GM19035 (cell line): ENCODE measurements around the gene ARG2.
"Not testable (repeated sequence)": the region's sequence is repeated elsewhere in the genome, so short reads cannot be mapped to it uniquely, and the experiment has no call there.

Experiments
- ATAC-seq: cut with Tn5 transposase; IDR thresholded peaks from one replicate; pipeline ENCODE4 v1.9.1; 2021; ENCODE audit not compliant: unreplicated experiment

ARG2 gene

GRCh38 chr14:67584978-67585377 lies 34.7 kb upstream of the ARG2 start:
- no peak for ATAC-seq

- ATAC-seq = no peak
Observed at GRCh38 chr14:67586369-67586768, 33.4 kb upstream of the ARG2 start.

GRCh38 chr14:67589204-67589770 lies 30.4 kb upstream of the ARG2 start:
- no peak for ATAC-seq

- ATAC-seq = not testable (repeated sequence)
Observed at GRCh38 chr14:67593650-67594049, 26.1 kb upstream of the ARG2 start.

GRCh38 chr14:67595392-67595791 lies 24.3 kb upstream of the ARG2 start:
- ATAC-seq = no peak

GRCh38 chr14:67599698-67600561 lies 19.8 kb upstream of the ARG2 start, which contains the start of gene PIGH:
Gene PIGH, minus strand, starts transcription at chr14:67600268. Its CDS starts 65 bp downstream, at chr14:67600203.
- peak; percentile 81 for ATAC-seq

DNA sequence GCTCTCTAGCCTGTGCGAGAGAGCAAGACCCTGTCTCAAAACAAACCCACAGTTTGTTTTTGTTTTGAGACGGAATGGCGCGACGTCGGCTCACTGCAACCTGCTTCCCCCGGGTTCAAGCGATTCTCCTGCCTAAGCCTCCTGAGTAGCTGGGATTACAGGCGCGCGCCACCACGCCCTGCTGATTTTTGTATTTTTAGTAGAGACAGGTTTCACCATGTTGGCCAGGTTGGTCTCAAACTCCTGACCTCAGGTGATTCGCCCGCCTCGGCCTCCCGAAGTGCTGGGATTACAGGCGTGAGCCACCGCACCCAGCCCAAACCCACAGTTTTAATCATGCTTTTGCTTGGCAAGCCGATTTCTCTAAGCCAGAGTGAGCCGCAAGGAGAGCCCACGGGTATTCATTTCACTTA lies 19.2 kb upstream of the ARG2 start:
- not testable (repeated sequence) for ATAC-seq

- no peak for ATAC-seq
Observed at GRCh38 chr14:67602076-67602475, 17.6 kb upstream of the ARG2 start.

DNA sequence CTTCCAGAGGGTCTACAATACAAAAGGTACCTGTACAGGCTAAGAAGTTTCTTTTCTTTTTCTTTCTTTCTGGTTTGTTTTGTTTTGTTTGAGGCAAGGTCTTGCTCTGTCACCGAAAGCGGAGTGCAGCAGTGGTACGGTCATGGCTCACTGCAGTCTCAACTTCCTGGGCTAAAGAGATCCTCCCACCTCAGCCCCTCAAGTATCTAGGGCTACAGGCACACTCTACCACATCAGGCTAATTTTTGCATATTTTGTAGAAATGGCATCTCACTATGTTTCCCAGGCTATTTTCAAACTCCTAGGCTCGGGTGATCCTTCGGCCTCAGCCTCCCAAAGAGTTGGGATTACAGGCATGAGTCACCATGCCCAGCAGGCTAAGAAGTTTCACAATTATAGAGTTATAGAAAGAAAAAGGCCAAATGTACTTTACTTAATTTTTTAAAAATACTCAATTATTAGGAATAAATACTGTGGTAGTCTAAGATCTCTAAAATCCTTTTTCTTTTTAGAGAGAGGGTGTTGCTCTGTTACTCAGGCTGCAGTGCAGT lies 16.6 kb upstream of the ARG2 start:
- peak; percentile 61 for ATAC-seq

DNA sequence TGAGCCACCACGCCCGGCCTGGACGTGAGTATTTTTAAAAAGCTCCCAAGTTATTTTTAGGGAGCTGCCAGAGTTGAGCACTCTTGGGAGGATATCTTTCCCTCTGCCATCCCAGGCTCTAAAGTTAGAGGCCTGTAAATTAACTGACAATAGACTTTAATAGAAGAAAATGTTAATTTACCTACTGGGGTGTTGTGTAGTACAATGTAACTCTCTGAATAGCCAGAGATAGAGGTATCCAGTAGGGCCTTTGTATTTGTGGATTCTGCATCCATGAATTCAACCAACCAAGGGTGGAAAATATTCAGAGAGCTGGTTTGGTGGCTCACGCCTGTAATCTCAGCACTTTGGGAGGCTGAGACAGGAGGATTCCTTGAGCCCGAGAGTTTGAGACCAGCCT lies 12.1 kb upstream of the ARG2 start:
- ATAC-seq = no peak

GRCh38 chr14:67609642-67610310 lies 9.9 kb upstream of the ARG2 start:
- ATAC-seq = no peak

- no peak for ATAC-seq
Observed at GRCh38 chr14:67610491-67610890, 9.2 kb upstream of the ARG2 start.

GRCh38 chr14:67618617-67619063 lies 1.1 kb upstream of the ARG2 start:
- no peak for ATAC-seq

DNA sequence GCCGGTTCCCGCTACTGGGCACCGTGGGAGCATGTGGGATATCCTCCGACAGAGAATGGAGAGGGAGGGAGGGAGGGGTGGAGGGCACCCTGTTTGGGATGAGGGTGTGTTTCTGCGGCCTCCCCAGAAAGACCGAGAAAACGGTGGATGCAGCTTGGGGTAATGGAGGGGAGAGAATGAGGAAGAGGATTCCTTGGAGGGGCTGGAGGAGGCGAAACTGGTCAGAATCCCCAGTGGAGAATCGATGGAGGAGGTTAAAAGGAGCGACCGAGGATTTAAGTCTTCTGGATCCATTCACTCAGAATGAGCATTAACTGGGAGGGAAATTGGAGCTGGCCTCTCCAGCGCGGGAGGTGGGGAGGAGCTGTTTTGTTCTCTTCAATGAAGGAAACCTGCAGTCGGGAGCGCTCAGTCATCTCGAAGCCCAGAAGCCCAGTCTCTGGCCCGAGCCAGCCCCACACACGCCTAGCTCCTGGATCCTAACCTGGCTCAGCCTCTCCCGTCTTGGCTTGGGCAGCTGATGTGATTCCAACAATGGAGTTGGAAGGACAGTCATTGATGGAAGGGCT lies 581 bp downstream of the ARG2 start:
- no peak for ATAC-seq

GRCh38 chr14:67622675-67623074 lies 3.0 kb downstream of the ARG2 start:
- ATAC-seq = no peak

GRCh38 chr14:67623114-67623513 lies 3.4 kb downstream of the ARG2 start:
- ATAC-seq = no peak

DNA sequence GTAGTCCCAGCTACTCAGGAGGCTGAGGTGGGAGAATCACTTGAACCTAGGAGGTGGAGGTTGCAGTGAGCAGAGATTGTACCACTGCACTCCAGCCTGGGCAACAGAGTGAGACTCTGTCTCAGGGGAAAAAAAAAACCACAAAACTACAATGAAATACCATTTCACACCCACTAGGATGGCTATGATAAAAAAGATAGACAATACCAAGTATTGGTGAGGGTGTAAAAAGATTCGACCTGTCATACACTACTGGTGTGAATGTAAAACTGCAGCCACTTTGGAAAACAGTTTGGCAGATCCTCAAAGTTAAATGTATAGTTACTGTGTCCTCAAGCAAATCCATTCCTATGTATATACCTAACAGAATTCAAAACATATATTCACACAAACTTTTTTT lies 6.4 kb downstream of the ARG2 start:
- ATAC-seq = not testable (repeated sequence)

GRCh38 chr14:67627519-67627918 lies 7.8 kb downstream of the ARG2 start:
- ATAC-seq = no peak

DNA sequence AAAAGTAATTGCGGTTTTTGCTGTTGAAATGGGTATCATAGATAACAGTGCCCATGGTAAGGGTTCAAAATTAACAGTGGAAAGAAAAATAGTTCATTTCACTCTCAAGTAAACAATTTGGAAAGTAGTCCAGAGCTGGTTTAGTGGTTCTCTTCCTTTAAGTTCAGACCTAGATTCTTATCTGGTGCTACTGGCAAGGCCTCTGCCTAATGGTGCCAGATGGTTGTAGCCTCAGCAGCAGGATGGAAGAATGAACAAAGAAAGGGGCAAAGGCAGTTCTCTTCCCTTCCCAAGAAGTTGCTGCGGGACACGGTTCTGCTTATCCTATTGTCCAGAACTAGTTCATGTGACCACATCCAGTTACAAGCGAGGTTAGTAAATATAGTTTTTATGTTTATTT lies 10.5 kb downstream of the ARG2 start:
- ATAC-seq = no peak

DNA sequence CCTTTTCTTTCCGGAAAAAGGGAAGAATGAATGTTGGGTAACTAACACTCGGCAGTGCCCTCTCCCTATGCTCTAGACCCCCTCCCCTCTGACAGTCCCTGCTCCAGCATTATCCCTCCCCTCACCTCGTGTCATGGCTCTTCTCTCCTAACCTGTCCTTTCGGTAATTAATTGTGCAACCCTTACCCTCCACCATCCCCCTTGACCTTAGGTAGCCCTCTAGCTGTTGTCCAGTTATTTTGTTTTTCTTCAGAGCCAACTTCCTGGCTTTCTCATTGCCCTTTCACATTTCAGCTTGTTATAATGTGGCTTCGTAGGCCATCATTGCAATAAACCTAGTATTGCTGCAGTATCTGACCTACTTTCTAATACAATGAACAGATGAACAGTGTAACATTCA lies 11.2 kb downstream of the ARG2 start:
- ATAC-seq = no peak

DNA sequence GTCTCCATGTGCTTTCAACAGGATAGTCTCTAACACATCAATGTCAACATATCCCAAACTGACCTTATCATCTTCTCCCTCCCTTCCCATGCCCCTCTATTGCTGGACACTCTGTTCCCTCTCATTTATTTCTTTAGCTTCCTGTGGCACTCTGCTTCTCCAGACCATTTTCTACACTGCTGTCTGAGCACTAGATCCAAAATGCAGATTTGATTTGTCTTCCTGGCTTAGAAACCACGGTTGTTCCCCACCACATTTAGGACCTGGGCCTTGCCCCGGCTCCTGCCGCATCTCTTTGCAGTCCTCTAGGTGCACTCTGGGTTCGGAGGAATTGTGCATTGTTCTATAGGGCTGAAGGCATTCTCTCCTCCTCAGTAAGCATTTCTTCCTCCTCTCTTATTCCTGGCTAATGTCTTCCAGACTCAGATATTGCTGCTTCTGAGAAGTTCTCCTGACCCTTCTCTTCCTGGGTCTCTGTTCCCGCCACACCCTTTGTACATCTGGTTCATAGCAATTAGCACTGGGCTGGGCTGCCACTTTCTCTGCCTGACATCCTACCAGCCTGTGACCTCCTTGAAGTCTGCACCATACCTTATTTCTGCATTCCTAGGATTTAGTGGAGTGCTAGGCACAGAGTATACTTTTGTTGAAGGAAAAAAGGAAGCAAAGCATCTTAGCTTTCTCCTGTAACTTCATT lies 13.9 kb downstream of the ARG2 start:
- ATAC-seq = no peak
